Keratinocyte (primary cell): Measurements from ENCODE around the gene PRPF40B. TPM values are rescaled to one million over a fixed set of nuclear protein-coding genes. Genes with fewer than 3 reads are reported as not detected.
"Not testable (repeated sequence)": the region's sequence is repeated elsewhere in the genome, so short reads cannot be mapped to it uniquely, and the experiment has no call there.

Experiments
- DNase-seq: peaks from one replicate; pipeline ENCODE4 v3.0.0-alpha.2; 2011; ENCODE audit warnings: low read depth, missing footprints, low spot score
- FAIRE-seq: peaks from 2 replicates; lab custom pipeline; 2011; peaks lifted over from hg19 to GRCh38; lab: Jason Lieb, UNC
- H2AFZ ChIP-seq: 2 replicates; pipeline ENCODE4 v1.6.0; 2012; ENCODE audit warnings: low read length, control low read depth, inconsistent platforms; ENCODE audit not compliant: control insufficient read depth
- H3K27ac ChIP-seq: 2 replicates; pipeline ENCODE4 v1.5.1; 2011; ENCODE audit warnings: low read length; ENCODE audit not compliant: control insufficient read depth, insufficient read depth
- H3K27me3 ChIP-seq: 3 replicates; pipeline ENCODE4 v1.6.0; 2011; ENCODE audit warnings: low read length; ENCODE audit not compliant: control insufficient read depth, insufficient read depth; ENCODE audit errors: extremely low read depth
- H3K36me3 ChIP-seq, 2 experiments: 2 replicates in 1 of 2; 3 replicates in 1 of 2; pipeline ENCODE4 v1.5.1; 2011; ENCODE audit warnings: low read length in 2 of 2, mild to moderate bottlenecking in 1 of 2; ENCODE audit not compliant: control insufficient read depth in 2 of 2, insufficient read depth in 2 of 2; ENCODE audit errors: extremely low read depth in 1 of 2
- H3K4me1 ChIP-seq: 3 replicates; pipeline ENCODE4 v1.5.1; 2011; ENCODE audit warnings: low read length; ENCODE audit not compliant: control insufficient read depth, insufficient read depth; ENCODE audit errors: extremely low read depth
- H3K4me2 ChIP-seq: 3 replicates; pipeline ENCODE4 v1.6.0; 2011; ENCODE audit warnings: low read depth, low read length; ENCODE audit not compliant: control insufficient read depth, insufficient read depth; ENCODE audit errors: extremely low read depth
- H3K4me3 ChIP-seq, 3 experiments: fragments of 200-600 bp in 1 of 3; sonication (generic) in 1 of 3; 2 replicates in 2 of 3; 3 replicates in 1 of 3; pipeline ENCODE4 v1.5.1; 2011 to 2016; ENCODE audit warnings: low read length in 3 of 3, mild to moderate bottlenecking in 3 of 3, control low read depth in 2 of 3, inconsistent platforms in 1 of 3, low read depth in 1 of 3, mixed read lengths in 1 of 3, mixed run types in 1 of 3, moderate library complexity in 1 of 3; ENCODE audit not compliant: control insufficient read depth in 2 of 3, insufficient read depth in 2 of 3; ENCODE audit errors: extremely low read depth in 1 of 3
- H3K79me2 ChIP-seq: 2 replicates; pipeline ENCODE4 v1.6.0; 2012; ENCODE audit warnings: low read length; ENCODE audit not compliant: control insufficient read depth, insufficient read depth
- H3K9ac ChIP-seq: 3 replicates; pipeline ENCODE4 v1.6.0; 2011; ENCODE audit warnings: low read length; ENCODE audit not compliant: control insufficient read depth, insufficient read depth; ENCODE audit errors: extremely low read depth
- H3K9me1 ChIP-seq: 3 replicates; pipeline ENCODE4 v1.6.0; 2011; ENCODE audit warnings: low read length; ENCODE audit not compliant: control insufficient read depth, insufficient read depth; ENCODE audit errors: extremely low read depth
- H3K9me3 ChIP-seq: 2 replicates; pipeline ENCODE4 v1.5.1; 2012; ENCODE audit warnings: low read depth, low read length; ENCODE audit not compliant: control insufficient read depth
- H4K20me1 ChIP-seq: 3 replicates; pipeline ENCODE4 v1.6.0; 2011; ENCODE audit warnings: low read length; ENCODE audit not compliant: control insufficient read depth, insufficient read depth; ENCODE audit errors: extremely low read depth
- EZH2 ChIP-seq: IDR thresholded peaks from one replicate; pipeline ENCODE4 v1.6.1; 2012; ENCODE audit warnings: inconsistent platforms, mild to moderate bottlenecking, low read length, moderate library complexity
- dilution Hi-C: fragments of 300-500 bp; cut with MboI; formaldehyde crosslinking; loops from one replicate; pipeline ENCODE4 v1.7.0; 2020; ENCODE audit warnings: low sequenced_read_pairs; ENCODE audit not compliant: extremely low pct_ligation_motif_present
- polyA plus RNA-seq, 5 experiments: library from polyadenylated mRNA; depleted of rRNA in 3 of 5; stranded (reverse) in 3 of 5; stranded (forward) in 1 of 5; unstranded in 1 of 5; fragments of >200 nt; gene quantifications; 1 replicate in 1 of 5; 2 replicates in 3 of 5; 3 replicates in 1 of 5; pipeline versions ENCODE4 v1.2.1 to v1.2.3, GENCODE V29; 2011 to 2012; ENCODE audit warnings: missing spikeins in 2 of 5, low read depth in 1 of 5, low replicate concordance in 1 of 5
- TF ChIP-seq, protein P1 (sequence below), 3 experiments: IDR thresholded peaks in 1 of 3; conservative IDR thresholded peaks in 1 of 3; optimal IDR thresholded peaks in 1 of 3; 2 replicates in 2 of 3; 3 replicates in 1 of 3; pipeline versions ENCODE3 to v1.5.1; 2011; ENCODE audit warnings: low read length in 3 of 3, mild to moderate bottlenecking in 3 of 3, moderate library complexity in 2 of 3, control low read depth in 1 of 3, inconsistent platforms in 1 of 3; ENCODE audit not compliant: insufficient read depth in 2 of 3; ENCODE audit errors: extremely low read depth in 1 of 3

Gene PRPF40B
- polyA plus RNA-seq, 1 donor (not counting 4 experiments of a cell fraction or from before 2014, with no cell fraction given): 12.7 TPM

DNA sequence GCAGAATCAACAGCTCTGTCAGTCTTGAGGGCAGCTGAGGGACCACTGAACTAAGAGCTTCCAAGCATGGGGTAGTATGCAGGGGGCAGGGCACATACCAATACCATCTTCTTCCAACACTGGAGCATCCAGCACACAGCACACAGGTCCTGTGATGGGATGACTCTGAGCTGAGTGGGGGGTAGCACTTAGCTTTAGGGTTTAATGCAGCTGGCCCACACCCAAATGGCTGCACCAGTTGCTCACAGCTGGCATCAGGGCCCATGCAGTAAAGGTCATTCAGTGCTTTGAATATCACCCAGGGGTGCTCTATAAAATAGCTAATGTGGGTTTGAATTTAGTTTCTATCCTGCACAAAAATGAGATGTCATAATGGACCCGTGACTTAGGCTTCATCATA is 19.6 kb upstream of the PRPF40B start:
- TF ChIP-seq EZH2: no peak
- TF ChIP-seq, protein P1, sequence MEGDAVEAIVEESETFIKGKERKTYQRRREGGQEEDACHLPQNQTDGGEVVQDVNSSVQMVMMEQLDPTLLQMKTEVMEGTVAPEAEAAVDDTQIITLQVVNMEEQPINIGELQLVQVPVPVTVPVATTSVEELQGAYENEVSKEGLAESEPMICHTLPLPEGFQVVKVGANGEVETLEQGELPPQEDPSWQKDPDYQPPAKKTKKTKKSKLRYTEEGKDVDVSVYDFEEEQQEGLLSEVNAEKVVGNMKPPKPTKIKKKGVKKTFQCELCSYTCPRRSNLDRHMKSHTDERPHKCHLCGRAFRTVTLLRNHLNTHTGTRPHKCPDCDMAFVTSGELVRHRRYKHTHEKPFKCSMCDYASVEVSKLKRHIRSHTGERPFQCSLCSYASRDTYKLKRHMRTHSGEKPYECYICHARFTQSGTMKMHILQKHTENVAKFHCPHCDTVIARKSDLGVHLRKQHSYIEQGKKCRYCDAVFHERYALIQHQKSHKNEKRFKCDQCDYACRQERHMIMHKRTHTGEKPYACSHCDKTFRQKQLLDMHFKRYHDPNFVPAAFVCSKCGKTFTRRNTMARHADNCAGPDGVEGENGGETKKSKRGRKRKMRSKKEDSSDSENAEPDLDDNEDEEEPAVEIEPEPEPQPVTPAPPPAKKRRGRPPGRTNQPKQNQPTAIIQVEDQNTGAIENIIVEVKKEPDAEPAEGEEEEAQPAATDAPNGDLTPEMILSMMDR (optimal IDR thresholded peaks at IDR 0.05 in 1 of 3, IDR thresholded peaks at IDR 0.05 in 1 of 3, conservative IDR thresholded peaks at IDR 0.05 in 1 of 3; ENCODE audit: extremely low read depth in 1 of 3, insufficient read depth in 2 of 3, low read length in 3 of 3): no peak
- Histone ChIP-seq H3K4me2 (no peak overlapping the region), H3K27me3 (no peaks in the 10 kb centered on the region), H3K9me1 (no peaks in the 10 kb centered on the region), H4K20me1 (no peaks in the 10 kb centered on the region), H3K79me2 (no peaks in the 10 kb centered on the region), H2AFZ (no peak overlapping the region), H3K4me3 (no peak overlapping the region), H3K36me3 (peaks cover 0 to 1% of the 10 kb centered on the region in 2 experiments), H3K9me3 (no peaks in the 10 kb centered on the region), H3K4me1 (no peaks in the 10 kb centered on the region), H3K27ac (no peak overlapping the region), H3K9ac (no peak overlapping the region)
- dilution Hi-C loops: no loop called here
- no peak for DNase-seq
- FAIRE-seq: no peak

DNA sequence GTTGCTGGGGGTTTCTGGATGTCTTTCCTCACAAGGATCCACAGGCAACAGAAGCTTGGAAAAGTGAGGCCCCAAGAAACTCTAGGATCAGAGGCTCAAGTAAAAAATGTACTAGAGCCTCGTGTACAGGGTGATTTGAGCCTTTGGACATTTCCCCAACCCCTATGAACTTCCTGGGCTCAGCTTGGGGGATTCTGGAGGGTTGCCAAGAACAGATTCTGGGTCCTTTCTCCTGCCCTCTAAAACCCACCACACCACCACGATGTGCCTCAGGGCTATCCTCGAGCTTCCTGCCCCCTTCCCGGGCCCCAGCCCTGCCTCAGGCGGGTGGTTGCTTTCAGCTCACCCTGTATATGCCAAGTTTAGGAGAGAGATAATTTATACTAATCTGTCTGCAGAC is 18.5 kb upstream of the PRPF40B start:
- Histone ChIP-seq H3K9me3 (no peaks in the 10 kb centered on the region), H3K27ac (no peak overlapping the region), H3K9ac (no peak overlapping the region), H3K27me3 (no peaks in the 10 kb centered on the region), H4K20me1 (no peaks in the 10 kb centered on the region), H3K4me1 (peaks cover 8% of the 10 kb centered on the region), H3K79me2 (no peaks in the 10 kb centered on the region), H2AFZ (no peak overlapping the region), H3K36me3 (peaks cover 0 to 1% of the 10 kb centered on the region in 2 experiments), H3K4me2 (no peak overlapping the region), H3K4me3 (no peak overlapping the region), H3K9me1 (no peaks in the 10 kb centered on the region)
- dilution Hi-C loops: no loop called here
- no peak for FAIRE-seq
- no peak for DNase-seq
- no peak for TF ChIP-seq EZH2
- TF ChIP-seq, protein P1 (optimal IDR thresholded peaks at IDR 0.05 in 1 of 3, IDR thresholded peaks at IDR 0.05 in 1 of 3, conservative IDR thresholded peaks at IDR 0.05 in 1 of 3; ENCODE audit: extremely low read depth in 1 of 3, insufficient read depth in 2 of 3, low read length in 3 of 3): no peak

DNA sequence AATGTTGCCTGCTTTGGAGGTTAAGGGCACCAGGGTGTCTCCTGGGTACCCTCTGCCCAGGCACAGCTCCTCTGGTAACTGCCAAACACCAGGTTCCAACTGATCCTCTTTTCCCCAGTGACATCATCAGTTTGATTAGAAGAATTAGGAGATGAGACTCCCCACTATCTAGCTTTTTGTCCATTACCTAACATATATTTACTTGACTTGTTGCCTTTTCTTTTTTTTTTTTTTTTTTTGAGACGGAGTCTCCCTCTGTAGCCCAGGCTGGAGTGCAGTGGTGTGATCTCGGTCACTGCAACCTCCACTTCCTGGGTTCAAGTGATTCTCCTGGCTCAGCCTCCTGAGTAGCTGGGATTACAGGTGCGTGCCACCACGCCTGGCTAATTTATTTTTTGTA is 17.8 kb upstream of the PRPF40B start, which contains the start of gene FAM186B:
TSS of gene FAM186B (minus strand) at position 101 of the 400 bp plus-strand sequence. CDS start 162 bp downstream, outside the sequence.
- H3K4me3 ChIP-seq, dilution Hi-C loops, H3K9me3 ChIP-seq, H3K79me2 ChIP-seq, H3K4me1 ChIP-seq, H3K9me1 ChIP-seq, H3K9ac ChIP-seq, DNase-seq, H4K20me1 ChIP-seq, H3K4me2 ChIP-seq, H3K36me3 ChIP-seq, H2AFZ ChIP-seq, H3K27ac ChIP-seq, H3K27me3 ChIP-seq, FAIRE-seq: not testable (repeated sequence)
